RWPE1 (cell line): ENCODE data around the gene CHD3.
A peak's percentile ranks its signal among the peaks of the same experiment; 100 is the strongest.

Experiments used
- CTCF ChIA-PET: fragments of 350-600 bp; sonication (Branson Sonifier 250); formaldehyde crosslinking; extraction: SDS; loops from one replicate; lab custom pipeline; 2021; lab: Yijun Ruan, JAX
- POLR2A ChIA-PET: fragments of 400-600 bp; formaldehyde crosslinking; extraction: SDS; loops from one replicate; lab custom pipeline; 2020; ENCODE audit warnings: antibody characterized with exemption; ENCODE audit not compliant: low non-redundant PET; lab: Yijun Ruan, JAX
- DNase-seq: peaks from one replicate; pipeline ENCODE4 v3.0.0; 2012; ENCODE audit warnings: low spot score
- H3K27ac ChIP-seq: fragments of 450-650 bp; 2 replicates; pipeline ENCODE4 v1.5.1; 2017
- TF ChIP-seq, protein P1 (sequence below): fragments of 450-650 bp; conservative IDR thresholded peaks from 2 replicates; pipeline ENCODE4 v1.5.1; 2017; ENCODE audit warnings: low read depth, mild to moderate bottlenecking

CHD3 gene

DNA sequence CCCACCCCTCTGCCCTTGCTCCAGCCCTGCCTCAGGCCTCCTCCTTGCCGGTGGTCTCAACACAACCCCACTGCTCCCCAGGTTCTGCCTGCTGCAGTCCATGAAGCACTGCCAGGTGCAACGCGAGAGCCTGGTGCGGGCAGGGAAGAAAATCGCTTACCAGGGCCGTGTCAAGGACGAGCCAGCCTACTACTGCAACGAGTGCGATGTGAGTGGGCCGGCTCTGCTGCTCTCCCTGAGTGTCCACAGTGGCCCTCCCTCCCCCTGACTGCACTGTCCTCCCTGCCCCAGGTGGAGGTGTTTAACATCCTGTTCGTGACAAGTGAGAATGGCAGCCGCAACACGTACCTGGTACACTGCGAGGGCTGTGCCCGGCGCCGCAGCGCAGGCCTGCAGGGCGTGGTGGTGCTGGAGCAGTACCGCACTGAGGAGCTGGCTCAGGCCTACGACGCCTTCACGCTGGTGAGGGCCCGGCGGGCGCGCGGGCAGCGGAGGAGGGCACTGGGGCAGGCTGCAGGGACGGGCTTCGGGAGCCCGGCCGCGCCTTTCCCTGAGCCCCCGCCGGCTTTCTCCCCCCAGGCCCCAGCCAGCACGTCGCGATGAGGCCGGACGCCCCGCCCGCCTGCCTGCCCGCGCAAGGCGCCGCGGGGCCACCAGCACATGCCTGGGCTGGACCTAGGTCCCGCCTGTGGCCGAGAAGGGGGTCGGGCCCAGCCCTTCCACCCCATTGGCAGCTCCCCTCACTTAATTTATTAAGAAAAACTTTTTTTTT, 35.5 kb upstream of the CHD3 start:
- ChIA-PET CTCF (interaction anchor here (0.6 to 0.7 kb wide), 2 partner anchors 18 to 21 kb away, joined by 3 to 5 read pairs; no protein-coding TSS in a partner anchor), POLR2A (no interaction called here)
- peak overlapping the region; percentile 94 for H3K27ac ChIP-seq
- DNase-seq, result no peak
- TF ChIP-seq, protein P1, sequence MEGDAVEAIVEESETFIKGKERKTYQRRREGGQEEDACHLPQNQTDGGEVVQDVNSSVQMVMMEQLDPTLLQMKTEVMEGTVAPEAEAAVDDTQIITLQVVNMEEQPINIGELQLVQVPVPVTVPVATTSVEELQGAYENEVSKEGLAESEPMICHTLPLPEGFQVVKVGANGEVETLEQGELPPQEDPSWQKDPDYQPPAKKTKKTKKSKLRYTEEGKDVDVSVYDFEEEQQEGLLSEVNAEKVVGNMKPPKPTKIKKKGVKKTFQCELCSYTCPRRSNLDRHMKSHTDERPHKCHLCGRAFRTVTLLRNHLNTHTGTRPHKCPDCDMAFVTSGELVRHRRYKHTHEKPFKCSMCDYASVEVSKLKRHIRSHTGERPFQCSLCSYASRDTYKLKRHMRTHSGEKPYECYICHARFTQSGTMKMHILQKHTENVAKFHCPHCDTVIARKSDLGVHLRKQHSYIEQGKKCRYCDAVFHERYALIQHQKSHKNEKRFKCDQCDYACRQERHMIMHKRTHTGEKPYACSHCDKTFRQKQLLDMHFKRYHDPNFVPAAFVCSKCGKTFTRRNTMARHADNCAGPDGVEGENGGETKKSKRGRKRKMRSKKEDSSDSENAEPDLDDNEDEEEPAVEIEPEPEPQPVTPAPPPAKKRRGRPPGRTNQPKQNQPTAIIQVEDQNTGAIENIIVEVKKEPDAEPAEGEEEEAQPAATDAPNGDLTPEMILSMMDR, result no peak

DNA sequence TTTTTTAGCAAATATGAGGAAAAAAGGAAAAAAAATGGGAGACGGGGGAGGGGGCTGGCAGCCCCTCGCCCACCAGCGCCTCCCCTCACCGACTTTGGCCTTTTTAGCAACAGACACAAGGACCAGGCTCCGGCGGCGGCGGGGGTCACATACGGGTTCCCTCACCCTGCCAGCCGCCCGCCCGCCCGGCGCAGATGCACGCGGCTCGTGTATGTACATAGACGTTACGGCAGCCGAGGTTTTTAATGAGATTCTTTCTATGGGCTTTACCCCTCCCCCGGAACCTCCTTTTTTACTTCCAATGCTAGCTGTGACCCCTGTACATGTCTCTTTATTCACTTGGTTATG, 34.9 kb upstream of the CHD3 start:
- POLR2A ChIA-PET, result no interaction called here
- CTCF ChIA-PET, result interaction anchor here (0.7 kb wide), 1 partner anchor 19 kb away, joined by 5 read pairs; no protein-coding TSS in a partner anchor
- peak overlapping the region; percentile 94 for H3K27ac ChIP-seq
- DNase-seq, result no peak
- TF ChIP-seq, protein P1, result no peak

DNA sequence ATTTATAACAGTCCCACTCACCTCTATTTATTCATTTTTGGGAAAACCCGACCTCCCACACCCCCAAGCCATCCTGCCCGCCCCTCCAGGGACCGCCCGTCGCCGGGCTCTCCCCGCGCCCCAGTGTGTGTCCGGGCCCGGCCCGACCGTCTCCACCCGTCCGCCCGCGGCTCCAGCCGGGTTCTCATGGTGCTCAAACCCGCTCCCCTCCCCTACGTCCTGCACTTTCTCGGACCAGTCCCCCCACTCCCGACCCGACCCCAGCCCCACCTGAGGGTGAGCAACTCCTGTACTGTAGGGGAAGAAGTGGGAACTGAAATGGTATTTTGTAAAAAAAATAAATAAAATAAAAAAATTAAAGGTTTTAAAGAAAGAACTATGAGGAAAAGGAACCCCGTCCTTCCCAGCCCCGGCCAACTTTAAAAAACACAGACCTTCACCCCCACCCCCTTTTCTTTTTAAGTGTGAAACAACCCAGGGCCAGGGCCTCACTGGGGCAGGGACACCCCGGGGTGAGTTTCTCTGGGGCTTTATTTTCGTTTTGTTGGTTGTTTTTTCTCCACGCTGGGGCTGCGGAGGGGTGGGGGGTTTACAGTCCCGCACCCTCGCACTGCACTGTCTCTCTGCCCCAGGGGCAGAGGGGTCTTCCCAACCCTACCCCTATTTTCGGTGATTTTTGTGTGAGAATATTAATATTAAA, 34.4 kb upstream of the CHD3 start:
- TF ChIP-seq, protein P1, result no peak
- peak overlapping the region; percentile 94 for H3K27ac ChIP-seq
- CTCF ChIA-PET, result no interaction called here
- DNase-seq, result no peak
- POLR2A ChIA-PET, result no interaction called here

DNA sequence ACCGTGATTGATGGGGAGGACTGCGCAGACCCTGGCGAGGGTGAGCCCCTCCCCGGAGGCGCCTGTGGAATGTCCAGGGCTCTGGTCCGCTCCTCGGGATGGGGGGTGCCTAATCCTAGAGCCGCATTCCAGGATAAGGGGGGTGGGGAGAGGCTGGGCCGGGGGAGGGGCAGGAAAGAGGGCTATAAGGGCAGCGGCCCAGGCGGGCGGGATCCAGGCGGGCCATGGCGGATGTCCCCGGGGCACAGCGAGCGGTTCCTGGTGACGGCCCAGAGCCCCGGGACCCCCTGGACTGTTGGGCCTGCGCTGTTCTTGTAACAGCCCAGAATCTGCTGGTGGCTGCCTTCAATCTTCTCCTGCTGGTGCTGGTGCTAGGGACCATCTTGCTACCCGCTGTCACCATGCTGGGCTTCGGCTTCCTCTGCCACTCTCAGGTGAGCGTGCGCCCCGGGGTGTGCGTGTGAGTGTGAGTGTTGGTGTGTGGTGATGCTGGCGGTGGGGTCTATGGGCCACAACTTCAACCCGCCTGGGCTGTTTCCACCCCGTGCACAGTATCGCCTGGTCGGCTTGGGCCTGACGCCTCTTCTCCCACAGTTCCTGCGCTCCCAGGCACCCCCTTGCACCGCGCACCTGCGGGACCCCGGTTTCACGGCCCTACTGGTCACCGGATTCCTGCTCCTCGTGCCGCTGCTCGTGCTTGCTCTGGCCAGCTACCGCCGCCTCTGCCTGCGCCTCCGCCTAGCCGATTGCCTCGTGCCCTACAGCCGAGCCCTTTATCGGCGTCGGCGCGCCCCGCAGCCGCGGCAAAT, 33.5 kb upstream of the CHD3 start, which contains the start of gene TMEM88:
Gene TMEM88, plus strand, starts transcription at position 216 of the 809 bp plus-strand sequence. Its CDS starts 9 bp downstream, at position 225.
- no peak for DNase-seq
- TF ChIP-seq, protein P1, result no peak
- CTCF ChIA-PET, result interaction anchor here (0.6 to 2.3 kb wide), 2 partner anchors 103 to 111 kb away, joined by 6 to 13 read pairs; no protein-coding TSS in a partner anchor
- POLR2A ChIA-PET, result no interaction called here
- H3K27ac ChIP-seq, result peak within 1 kb of the TSS; percentile 94

DNA sequence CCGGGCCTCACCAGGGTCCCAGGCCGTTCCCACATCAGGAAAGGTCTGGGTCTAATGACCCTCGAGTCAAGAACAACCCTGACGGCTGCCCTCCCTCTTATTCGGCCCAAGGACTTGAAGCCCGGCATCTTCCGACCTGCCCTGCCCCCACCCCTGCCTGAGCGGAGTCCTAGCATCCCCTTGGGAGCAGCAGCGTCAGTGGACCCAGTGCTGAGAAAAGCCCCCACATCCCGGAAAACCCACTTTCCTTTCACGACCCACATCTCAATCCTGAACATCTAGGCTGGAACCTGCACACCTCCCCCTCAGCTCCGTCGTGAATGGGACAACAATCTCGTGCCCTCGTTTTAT, 33.0 kb upstream of the CHD3 start:
- ChIA-PET POLR2A (no interaction called here), CTCF (interaction anchor here (0.6 to 2.3 kb wide), 3 partner anchors 17 to 112 kb away, joined by 4 to 13 read pairs (median 6); no protein-coding TSS in a partner anchor)
- H3K27ac ChIP-seq, result peak overlapping the region; percentile 94
- DNase-seq, result no peak
- TF ChIP-seq, protein P1, result no peak
